Thyroid gland (tissue), 4 donors: ENCODE results near the gene FOXN1. TPM values are rescaled to one million over a fixed set of nuclear protein-coding genes. Genes with fewer than 3 reads are reported as not detected.

Experiments used
- DNase-seq, 2 donors: peaks; one replicate each; pipeline ENCODE4 v3.0.0-alpha.2; 2019
- H3K27ac ChIP-seq, 3 donors: fragments of 200-600 bp; sonication (generic); 1 replicate in 2 of 3; 2 replicates in 1 of 3; pipeline ENCODE4 v1.5.1; 2016 to 2019; ENCODE audit warnings: mild to moderate bottlenecking in 1 of 3, moderate library complexity in 1 of 3
- H3K27me3 ChIP-seq: fragments of 200-600 bp; sonication (generic); one replicate; pipeline ENCODE4 v1.5.1; 2019
- H3K36me3 ChIP-seq, 2 donors: fragments of 200-600 bp; sonication (generic); one replicate each; pipeline ENCODE4 v1.5.1; 2016 to 2019
- H3K4me1 ChIP-seq, 2 donors: fragments of 200-600 bp; sonication (generic); one replicate each; pipeline ENCODE4 v1.5.1; 2017 to 2019
- H3K4me3 ChIP-seq, 3 donors: fragments of 200-600 bp; sonication (generic); replicated peaks in 1 of 3; 1 replicate in 2 of 3; 2 replicates in 1 of 3; pipeline ENCODE4 v1.5.1; 2016; ENCODE audit warnings: mild to moderate bottlenecking in 1 of 3
- H3K9me3 ChIP-seq: fragments of 200-600 bp; sonication (generic); one replicate; pipeline ENCODE4 v1.5.1; 2017
- POLR2A ChIP-seq, 2 donors: fragments of 450-650 bp; IDR thresholded peaks; one replicate each; pipeline ENCODE4 v1.6.1; 2017; ENCODE audit warnings: antibody characterized with exemption in 2 of 2, mild to moderate bottlenecking in 2 of 2, moderate library complexity in 1 of 2
- WGBS, 2 donors: methylation state at CpG; one replicate each; pipeline ENCODE4 v1.1.5; 2017; 5-methylcytosine and 5-hydroxymethylcytosine counted together
- intact Hi-C: fragments of 100-400 bp; cut with DNase I; formaldehyde crosslinking; loops from one replicate; pipeline ENCODE4 v1.15.1; 2023
- total RNA-seq, 4 donors: library from RNA; depleted of rRNA; stranded (reverse); fragments of >200 nt; gene quantifications; one replicate each; pipeline ENCODE4 v1.2.3, GENCODE V29; 2016
- TF ChIP-seq, protein P1 (sequence below), 6 experiments: fragments of 200-600 bp in 3 of 6; fragments of 450-650 bp in 3 of 6; sonication (generic) in 3 of 6; IDR thresholded peaks; one replicate each; pipeline ENCODE4 v1.5.1; 2016 to 2019; ENCODE audit warnings: antibody characterized with exemption in 6 of 6, mild to moderate bottlenecking in 2 of 6, inconsistent platforms in 1 of 6, moderate library complexity in 1 of 6

Gene FOXN1
- total RNA-seq, 4 donors from 2014 or later = 0.34 TPM; not detected in 3

DNA sequence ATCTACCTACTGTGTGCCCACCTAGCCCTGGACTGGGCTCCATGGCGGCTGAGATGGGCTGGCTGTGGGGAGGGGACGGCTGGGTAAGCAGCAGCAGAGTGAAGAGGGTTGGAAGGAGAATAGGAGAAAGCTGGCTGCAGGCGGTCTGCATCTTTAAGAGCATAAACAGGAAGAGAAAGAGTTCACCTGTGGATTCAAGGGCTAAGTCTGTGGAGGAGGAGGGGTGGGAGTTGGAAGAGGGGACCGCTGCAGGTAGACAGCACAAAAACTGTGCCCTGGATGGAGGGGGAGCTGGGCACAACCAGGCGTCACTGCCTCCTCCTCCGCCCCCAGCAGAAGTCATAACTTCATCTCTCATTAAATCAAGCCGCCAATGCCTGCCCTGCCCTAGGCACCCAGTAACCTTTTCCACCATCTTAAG lies 32.0 kb upstream of the FOXN1 start:
- WGBS, 2 donors = 78 to 83% methylated on average over 7 of the region's 7 CpGs
- Histone ChIP-seq H3K27ac (no peak overlapping the region), H3K36me3 (no peaks in the 10 kb centered on the region), H3K4me3 (no peak overlapping the region), H3K4me1 (peaks cover 0 to 2% of the 10 kb centered on the region in 2 donors), H3K27me3 (no peaks in the 10 kb centered on the region), H3K9me3 (no peaks in the 10 kb centered on the region)
- intact Hi-C loops = no loop called here
- TF ChIP-seq POLR2A (IDR thresholded peaks at IDR 0.05) = no peak
- TF ChIP-seq, protein P1, sequence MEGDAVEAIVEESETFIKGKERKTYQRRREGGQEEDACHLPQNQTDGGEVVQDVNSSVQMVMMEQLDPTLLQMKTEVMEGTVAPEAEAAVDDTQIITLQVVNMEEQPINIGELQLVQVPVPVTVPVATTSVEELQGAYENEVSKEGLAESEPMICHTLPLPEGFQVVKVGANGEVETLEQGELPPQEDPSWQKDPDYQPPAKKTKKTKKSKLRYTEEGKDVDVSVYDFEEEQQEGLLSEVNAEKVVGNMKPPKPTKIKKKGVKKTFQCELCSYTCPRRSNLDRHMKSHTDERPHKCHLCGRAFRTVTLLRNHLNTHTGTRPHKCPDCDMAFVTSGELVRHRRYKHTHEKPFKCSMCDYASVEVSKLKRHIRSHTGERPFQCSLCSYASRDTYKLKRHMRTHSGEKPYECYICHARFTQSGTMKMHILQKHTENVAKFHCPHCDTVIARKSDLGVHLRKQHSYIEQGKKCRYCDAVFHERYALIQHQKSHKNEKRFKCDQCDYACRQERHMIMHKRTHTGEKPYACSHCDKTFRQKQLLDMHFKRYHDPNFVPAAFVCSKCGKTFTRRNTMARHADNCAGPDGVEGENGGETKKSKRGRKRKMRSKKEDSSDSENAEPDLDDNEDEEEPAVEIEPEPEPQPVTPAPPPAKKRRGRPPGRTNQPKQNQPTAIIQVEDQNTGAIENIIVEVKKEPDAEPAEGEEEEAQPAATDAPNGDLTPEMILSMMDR (IDR thresholded peaks at IDR 0.05) = no peak
- DNase-seq = no peak

DNA sequence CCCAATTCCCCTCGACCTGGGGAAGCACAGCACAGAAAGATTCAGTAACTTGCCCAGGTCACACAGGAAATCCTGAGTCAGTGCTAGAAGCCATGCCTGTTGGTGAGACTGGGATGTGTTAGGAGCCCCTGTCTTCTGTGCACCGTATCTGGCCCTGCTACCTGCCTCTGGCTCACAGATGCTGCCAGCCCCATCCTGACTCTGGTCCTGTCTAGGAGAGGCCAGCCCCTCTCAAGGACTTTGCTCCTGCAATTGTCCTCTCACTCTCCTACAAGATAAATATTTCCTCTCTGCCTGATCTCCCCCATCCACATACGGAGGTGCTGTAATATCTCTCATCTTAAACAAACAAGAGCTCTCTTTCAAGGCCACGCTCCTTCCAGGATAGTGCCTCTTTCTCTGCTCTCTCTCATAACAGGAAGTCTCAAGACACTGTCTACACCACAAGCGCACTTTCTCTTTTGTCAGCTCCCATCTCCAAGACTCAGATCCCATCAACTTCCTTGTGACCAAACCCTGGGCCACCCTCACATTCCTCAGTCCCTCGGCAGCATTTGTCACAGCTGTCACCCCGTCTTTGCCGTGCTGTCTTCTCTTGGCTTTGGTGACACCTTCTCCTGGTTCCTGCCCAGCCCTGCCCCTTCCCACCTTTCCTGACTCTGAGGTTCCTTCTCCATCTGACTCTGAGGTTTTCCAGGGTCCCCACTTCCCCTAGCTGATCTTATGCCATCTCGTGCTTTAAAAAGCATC lies 30.8 kb upstream of the FOXN1 start:
- Histone ChIP-seq H3K27ac (no peak overlapping the region), H3K27me3 (no peaks in the 10 kb centered on the region), H3K36me3 (no peaks in the 10 kb centered on the region), H3K4me1 (peaks cover 0 to 13% of the 10 kb centered on the region in 2 donors), H3K9me3 (no peaks in the 10 kb centered on the region), H3K4me3 (no peak overlapping the region)
- no peak for DNase-seq
- WGBS, 2 donors = 59% methylated on average over 8 to 9 of the region's 9 CpGs
- TF ChIP-seq, protein P1 (IDR thresholded peaks at IDR 0.05) = no peak
- TF ChIP-seq POLR2A (IDR thresholded peaks at IDR 0.05) = no peak
- intact Hi-C loops = no loop called here

DNA sequence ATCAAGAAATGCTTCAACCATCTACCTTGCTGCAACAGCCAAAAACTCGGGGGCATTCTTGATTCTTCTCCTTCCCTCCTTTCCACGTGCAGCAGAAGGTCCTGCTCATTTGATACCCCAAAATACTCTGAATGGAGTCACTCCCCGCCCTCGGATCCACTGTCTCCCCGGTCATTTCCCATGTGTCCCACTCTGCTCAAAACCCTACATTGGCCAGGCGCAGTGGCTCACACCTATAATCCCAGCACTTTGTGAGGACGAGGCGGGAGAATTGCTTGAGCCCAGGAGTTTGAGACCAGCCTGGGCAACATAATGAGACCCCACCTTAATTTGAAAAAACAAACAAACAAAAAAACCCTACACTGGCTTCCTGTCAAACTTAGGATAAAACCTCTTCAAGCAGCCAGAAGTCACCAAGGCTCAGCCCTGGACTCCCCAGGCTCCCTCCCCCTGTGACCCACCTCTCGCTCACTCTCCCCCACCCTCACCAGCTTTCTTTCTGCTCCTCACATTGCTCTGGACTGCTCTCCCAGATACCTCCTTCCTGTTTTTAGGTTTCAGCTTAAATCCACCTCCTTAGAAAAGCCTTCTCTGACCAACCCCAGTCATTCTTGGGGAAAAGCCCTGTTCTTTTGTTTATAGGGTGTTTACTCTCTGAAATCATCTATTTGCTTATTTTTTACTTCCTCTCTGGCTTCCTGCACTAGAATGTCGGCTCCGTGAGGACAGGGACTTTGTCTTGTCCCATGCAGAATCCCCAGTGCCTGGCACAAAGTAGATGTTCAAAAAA lies 29.9 kb upstream of the FOXN1 start:
- no peaks in the 10 kb centered on the region for H3K36me3 ChIP-seq
- TF ChIP-seq, protein P1 (IDR thresholded peaks at IDR 0.05) = no peak
- TF ChIP-seq POLR2A (IDR thresholded peaks at IDR 0.05) = no peak
- WGBS, 2 donors = 85 to 86% methylated on average over 11 of the region's 11 CpGs
- DNase-seq = no peak
- peaks cover 9 to 23% of the 10 kb centered on the region in 2 donors for H3K4me1 ChIP-seq
- no peak overlapping the region for H3K27ac ChIP-seq
- no peak overlapping the region for H3K4me3 ChIP-seq
- intact Hi-C loops = no loop called here
- no peaks in the 10 kb centered on the region for H3K27me3 ChIP-seq
- H3K9me3 ChIP-seq = no peaks in the 10 kb centered on the region

DNA sequence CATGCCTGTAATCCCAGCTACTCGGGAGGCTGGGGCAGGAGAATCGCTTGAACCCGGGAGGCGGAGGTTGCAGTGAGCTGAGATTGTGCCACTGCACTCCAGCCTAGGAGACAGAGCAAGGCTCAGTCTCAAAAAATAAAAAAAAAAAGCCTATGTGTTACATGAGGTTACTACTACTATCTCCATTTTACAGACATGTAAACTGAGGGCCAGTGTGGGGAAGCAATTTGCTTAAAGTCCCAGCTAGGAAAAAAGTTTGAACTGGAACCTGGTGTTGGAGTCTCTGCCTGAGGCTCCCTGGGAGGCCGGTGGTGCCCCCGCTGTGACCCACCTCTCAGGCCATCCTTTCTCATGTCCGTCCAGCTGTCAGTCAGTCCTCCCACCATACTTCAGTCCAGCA lies 28.2 kb upstream of the FOXN1 start:
- H3K27ac ChIP-seq = no peak overlapping the region
- H3K4me3 ChIP-seq = no peak overlapping the region
- WGBS, 2 donors = 92 to 93% methylated on average over 7 of the region's 7 CpGs
- H3K36me3 ChIP-seq = no peaks in the 10 kb centered on the region
- DNase-seq = no peak
- intact Hi-C loops = no loop called here
- H3K4me1 ChIP-seq = peaks cover 12 to 29% of the 10 kb centered on the region in 2 donors
- H3K9me3 ChIP-seq = no peaks in the 10 kb centered on the region
- H3K27me3 ChIP-seq = no peaks in the 10 kb centered on the region
- TF ChIP-seq, protein P1 (IDR thresholded peaks at IDR 0.05) = no peak
- no peak for TF ChIP-seq POLR2A (IDR thresholded peaks at IDR 0.05)
